HL-60/S4 treated with phorbol 12-myristate 13-acetate at 8.2 ng/mL for 4 days and 3 days (cell line): ENCODE results near the gene P3H4.

ENCODE experiments used
- in situ Hi-C: fragments of 300-500 bp; cut with MboI; formaldehyde crosslinking; loops from 2 replicates; pipeline ENCODE4 v1.15.0; 2022; ENCODE audit warnings: low sequenced_read_pairs

P3H4 gene

DNA sequence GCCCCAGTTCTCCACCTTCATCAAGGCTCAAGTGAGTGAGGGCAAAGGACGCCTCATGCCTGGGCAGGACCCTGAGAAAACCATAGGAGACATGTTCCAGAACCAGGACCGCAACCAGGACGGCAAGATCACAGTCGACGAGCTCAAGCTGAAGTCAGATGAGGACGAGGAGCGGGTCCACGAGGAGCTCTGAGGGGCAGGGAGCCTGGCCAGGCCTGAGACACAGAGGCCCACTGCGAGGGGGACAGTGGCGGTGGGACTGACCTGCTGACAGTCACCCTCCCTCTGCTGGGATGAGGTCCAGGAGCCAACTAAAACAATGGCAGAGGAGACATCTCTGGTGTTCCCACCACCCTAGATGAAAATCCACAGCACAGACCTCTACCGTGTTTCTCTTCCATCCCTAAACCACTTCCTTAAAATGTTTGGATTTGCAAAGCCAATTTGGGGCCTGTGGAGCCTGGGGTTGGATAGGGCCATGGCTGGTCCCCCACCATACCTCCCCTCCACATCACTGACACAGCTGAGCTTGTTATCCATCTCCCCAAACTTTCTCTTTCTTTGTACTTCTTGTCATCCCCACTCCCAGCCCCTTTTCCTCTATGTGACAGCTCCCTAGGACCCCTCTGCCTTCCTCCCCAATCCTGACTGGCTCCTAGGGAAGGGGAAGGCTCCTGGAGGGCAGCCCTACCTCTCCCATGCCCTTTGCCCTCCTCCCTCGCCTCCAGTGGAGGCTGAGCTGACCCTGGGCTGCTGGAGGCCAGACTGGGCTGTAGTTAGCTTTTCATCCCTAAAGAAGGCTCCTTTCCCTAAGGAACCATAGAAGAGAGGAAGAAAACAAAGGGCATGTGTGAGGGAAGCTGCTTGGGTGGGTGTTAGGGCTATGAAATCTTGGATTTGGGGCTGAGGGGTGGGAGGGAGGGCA, 10.7 kb upstream of the P3H4 start:
- in situ Hi-C loops = no loop called here

DNA sequence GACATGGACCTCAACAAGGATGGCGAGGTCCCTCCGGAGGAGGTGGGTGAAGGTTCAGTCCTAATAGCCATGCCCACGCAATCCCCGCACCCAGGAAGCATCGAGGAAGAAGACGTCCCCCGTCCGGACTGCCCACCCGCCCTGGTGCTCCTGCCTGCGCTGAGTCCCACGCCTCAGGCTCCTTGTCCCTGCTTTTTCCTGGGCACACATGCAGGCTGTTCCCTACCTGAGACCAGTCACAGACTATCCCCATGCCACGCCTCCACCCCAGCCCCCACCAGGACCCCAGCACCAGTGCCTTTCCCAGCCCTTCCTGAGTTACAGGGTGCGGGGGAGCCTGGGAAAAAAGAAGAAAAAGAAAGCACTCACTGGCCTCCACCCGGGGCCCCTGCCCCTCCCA, 10.0 kb upstream of the P3H4 start:
- in situ Hi-C loops = no loop called here

- in situ Hi-C loops = no loop called here
Observed at GRCh38 chr17:41818024-41818423, 6.3 kb upstream of the P3H4 start.

DNA sequence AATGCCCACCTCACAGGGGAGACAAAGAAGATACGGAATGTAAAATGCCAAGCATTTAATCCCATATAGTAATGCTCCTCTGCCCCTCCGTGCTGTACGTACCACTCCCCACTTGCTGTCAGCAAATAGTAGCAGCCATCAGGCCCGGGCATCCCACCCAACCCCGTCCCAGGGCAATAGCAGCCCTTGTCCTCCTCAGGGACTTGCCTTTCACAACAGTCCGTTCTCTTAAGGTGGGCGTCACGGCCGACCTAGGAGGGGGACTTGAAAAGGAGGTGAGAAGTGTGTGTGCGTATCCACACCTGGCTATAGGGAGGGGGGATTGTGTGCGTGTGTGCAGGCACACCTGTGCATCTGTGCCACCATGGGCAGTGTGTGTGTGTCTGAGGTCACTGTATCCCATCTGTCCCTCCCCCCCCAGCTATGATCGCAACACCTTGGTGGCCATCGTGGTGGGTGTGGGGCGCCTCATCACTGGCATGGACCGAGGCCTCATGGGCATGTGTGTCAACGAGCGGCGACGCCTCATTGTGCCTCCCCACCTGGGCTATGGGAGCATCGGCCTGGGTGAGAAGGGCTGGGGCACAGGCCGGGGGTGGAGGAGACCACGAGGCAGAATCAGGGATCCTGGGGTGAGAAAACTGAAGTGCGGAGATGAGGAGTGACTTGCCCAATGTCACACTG, 5.0 kb upstream of the P3H4 start:
- in situ Hi-C loops = no loop called here

- in situ Hi-C loops = no loop called here
Observed at GRCh38 chr17:41814195-41814594, 2.4 kb upstream of the P3H4 start.

DNA sequence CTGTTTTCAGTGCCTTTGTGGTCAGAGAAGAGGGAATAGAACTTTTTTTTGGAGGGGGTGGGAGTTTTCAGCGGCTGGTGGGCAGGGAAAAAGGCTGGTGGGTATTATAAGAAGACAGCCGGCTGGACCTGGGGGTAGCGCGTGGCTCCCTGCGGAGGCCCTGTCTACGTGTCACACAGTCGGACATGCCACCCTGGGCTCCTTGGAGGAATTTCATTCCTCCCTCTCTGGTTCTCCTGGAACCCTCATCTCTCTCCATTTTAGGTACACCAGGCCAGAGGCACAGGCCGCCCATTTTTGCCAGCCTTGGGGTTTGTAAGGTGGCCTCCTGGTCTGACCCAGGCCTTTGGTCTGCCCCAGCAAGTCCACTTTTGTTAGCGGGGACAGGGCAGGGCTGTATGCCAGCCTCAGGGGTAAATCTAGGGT, 2.0 kb upstream of the P3H4 start:
- in situ Hi-C loops = no loop called here

GRCh38 chr17:41813152-41813680, 1.5 kb upstream of the P3H4 start:
- in situ Hi-C loops = no loop called here

DNA sequence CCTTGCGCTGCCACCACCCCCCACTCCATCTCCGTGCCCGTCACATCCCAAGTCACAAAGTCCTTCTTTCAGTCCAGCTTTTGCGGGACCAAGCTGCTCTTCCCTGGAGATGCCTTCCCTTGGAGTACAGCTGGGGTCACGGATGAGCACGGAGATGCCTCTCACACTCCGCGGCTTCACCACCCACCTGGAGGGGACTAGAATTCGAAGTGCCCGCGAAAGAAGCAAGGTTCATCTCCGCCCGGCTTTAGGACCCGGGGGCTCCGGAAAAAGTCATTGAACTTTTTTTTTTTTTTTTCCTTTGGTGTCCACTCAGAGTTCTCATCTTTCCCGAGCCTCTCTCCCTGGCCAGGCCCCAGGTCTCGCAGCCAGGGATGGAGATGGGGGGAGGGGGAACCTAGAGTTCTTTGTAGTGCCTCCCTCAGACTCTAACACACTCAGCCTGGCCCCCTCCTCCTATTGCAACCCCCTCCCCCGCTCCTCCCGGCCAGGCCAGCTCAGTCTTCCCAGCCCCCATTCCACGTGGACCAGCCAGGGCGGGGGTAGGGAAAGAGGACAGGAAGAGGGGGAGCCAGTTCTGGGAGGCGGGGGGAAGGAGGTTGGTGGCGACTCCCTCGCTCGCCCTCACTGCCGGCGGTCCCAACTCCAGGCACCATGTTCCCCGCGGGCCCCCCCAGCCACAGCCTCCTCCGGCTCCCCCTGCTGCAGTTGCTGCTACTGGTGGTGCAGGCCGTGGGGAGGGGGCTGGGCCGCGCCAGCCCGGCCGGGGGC, 817 bp upstream of the P3H4 start, which contains the start of gene FKBP10:
FKBP10 (plus strand) TSS at position 624 of the 771 bp plus-strand sequence; CDS start at position 655, 31 bp downstream.
- in situ Hi-C loops = no loop called here

GRCh38 chr17:41810659-41811548, 845 bp downstream of the P3H4 start:
- in situ Hi-C loops = no loop called here

GRCh38 chr17:41806685-41807445, 4.9 kb downstream of the P3H4 start:
- in situ Hi-C loops = no loop called here

DNA sequence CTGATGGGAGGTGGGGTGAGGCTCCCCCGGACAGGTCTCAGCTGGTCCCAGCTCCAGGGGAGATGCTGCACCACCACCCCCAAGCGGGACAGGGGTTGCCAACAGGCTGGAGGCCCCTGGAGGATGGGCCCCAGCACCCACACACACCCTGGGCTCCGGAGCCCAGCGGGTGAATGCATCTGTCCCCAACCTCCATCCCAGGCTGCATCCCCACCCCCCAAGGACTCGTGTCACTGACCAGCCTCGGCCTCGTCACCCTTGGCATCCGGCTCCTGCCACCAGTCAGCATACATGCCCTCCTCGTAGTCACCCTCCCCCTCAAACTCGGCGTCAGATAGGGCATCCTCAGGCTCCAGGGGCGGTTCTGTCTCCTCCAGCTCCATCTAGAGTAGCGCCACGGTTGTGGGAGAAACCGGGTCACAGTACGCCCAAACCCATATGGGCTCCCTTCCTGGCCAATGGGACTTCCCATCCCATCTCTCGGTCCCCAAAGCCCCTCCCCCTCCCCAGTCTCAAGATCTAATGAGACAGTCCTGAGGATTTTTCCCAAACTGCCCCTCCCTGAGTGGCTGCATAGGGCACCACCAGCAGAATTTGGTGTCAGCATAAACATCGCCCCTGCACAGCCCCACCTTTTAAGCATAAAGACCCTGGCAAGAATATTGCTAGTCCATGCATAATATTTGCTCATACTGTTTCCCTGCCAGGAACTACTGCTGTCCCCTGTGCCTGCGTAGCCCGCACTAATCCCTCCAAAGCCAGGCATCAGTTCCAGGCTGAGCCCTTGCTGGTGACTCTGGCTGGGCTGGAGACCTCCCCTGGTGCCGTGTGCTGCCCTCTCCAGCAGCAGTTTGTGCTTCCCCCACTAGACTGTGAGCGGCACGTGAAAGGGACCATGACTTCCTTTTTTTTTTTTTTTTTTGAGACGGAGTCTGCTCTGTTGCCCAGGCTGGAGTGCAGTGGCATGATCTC, 8.4 kb downstream of the P3H4 start:
- in situ Hi-C loops = loop anchor here (5.0 kb wide), 1 partner anchor 66 kb away; no protein-coding TSS in a partner anchor

DNA sequence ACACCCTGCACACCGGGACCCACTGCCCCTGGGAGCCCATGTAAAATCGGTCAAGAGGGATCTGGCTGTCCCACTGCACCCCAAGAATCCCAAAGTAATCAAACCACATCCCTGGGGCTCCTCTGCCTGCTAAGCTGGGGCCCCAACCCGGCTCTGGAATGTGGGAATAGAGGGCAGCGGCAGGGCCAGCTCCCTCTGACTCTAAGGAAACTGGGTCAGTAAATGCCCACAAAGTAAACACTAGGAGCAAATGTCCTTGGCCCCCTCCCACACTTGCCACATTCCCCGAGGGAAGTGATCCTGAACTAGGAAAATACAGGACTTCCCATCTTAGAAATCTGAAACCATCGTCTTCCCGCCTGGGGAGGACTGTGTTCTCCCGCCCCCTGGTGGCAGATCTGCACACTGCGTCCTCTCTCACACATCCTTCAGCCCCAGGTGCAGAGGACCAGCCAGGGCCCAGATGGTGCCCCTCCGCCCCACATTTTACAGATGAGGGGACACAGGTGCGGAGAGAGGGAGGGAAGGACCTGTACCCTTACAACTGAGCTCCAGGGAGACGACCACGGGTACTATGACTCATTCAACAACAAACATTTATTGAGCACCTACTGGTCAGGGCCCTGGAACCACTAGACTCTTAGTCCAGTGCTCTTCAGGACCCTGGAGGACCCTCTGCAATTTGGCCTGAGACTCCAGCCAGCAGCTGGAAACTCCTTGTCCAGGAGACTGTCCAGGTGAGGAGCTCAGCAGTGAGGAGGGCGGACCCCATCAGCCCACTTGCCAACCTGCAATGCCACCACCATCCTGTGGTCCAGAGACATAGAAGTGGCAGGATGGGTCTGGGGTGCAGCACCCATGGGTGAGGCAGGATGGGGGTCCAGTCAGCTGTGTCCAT, 10.1 kb downstream of the P3H4 start:
- in situ Hi-C loops = loop anchor here (5.0 kb wide), 1 partner anchor 64 kb away; no protein-coding TSS in a partner anchor

DNA sequence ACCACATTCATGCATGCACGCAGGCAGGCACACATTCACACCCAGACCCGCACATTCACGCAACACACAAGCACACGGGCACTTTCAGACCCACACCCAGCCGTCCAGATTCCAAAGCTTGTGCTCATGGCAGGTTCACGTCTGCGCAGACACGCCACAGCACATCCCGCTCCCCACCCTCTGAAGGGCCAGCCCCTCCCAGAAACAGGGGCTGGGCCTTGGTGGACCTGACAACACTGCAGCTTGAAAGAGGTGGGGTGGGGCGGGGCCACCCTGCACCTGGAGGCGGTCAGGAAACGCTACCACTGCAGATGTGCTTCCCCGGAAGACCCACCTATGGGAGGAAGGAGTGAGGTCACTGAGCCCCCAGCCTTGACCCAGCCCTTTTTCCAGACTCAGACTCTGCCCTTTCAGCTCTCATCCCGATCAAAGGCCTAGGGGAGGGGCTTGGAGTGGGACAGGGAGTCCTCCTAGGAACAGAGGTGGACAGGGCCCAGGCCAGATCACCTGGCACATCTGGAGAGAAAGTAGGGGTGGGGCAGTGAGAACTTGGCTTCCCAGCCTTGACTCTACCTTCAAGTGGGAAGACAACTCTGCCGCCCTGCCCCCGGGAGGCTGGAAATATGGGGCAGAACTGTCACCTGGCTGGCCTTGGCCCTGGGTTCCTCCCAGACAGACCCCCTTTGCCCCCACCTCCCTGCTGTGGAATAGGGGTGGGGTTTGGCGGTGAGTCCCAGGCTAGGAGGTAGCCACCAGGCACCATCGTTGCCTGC, 11.0 kb downstream of the P3H4 start:
- in situ Hi-C loops = loop anchor here (5.0 kb wide), 1 partner anchor 63 kb away; no protein-coding TSS in a partner anchor

DNA sequence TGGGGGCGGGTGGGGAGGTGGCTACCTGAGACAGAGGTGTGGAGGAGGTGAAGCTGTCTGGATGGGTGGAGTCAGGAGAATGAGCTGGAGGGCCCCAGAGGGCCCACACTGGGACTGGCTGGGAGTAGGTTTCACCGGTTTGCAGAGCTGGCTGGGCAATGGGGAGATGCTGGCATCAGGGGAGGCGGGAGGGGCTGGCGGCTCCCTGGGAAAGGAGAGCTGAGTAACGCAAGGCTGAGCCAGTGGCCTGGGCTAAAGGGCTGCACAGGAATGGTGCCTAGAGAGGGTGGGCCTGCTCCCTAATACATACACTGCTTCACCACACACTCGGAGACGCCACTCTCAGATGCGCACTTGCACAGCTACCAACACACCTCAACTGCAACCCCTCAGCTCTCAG, 12.4 kb downstream of the P3H4 start:
- in situ Hi-C loops = no loop called here

- in situ Hi-C loops = no loop called here
Observed at GRCh38 chr17:41797377-41797776, 14.4 kb downstream of the P3H4 start.
